ENCODE data around the gene MPP7. TPM values are rescaled to one million over a fixed set of nuclear protein-coding genes. Genes with fewer than 3 reads are reported as not detected.

Gene MPP7
- polyA plus RNA-seq, 1 experiment = 1.0 TPM

- CTCF ChIA-PET = interaction anchor here (0.7 kb wide), 1 partner anchor 45 kb away, joined by 3 read pairs; no protein-coding TSS in a partner anchor
- H3K27me3 ChIP-seq (ENCODE audit: control insufficient read depth, insufficient read depth, low read length) = peaks cover 8% of the 10 kb centered on the region
These were observed 2.8 kb downstream of the MPP7 start for GRCh38 chr10:28300027-28300426.

GRCh38 chr10:28298951-28299350 is 3.9 kb downstream of the MPP7 start:
- Histone ChIP-seq H3K4me3 (ENCODE audit: low read depth, low read length) (no peak overlapping the region), H3K36me3 (ENCODE audit: control insufficient read depth, insufficient read depth, low read length) (no peaks in the 10 kb centered on the region), H3K27me3 (ENCODE audit: control insufficient read depth, insufficient read depth, low read length) (peaks cover 5% of the 10 kb centered on the region)
- no peak for TF ChIP-seq CTCF (IDR thresholded peaks at IDR 0.05; ENCODE audit: insufficient read depth, low read depth, low read length)
- ChIA-PET CTCF (interaction anchor here (1.0 to 1.3 kb wide), 3 partner anchors 15 to 95 kb away, joined by 3 to 4 read pairs (median 3); no protein-coding TSS in a partner anchor), POLR2A (interaction anchor here (0.6 kb wide), 1 partner anchor 262 kb away, joined by 3 read pairs; no protein-coding TSS in a partner anchor)
- DNase-seq (ENCODE audit: low read depth) = no peak

More at GRCh38 chr10:28300027-28300426, 2.8 kb downstream of the MPP7 start:
- H3K36me3 ChIP-seq (ENCODE audit: control insufficient read depth, insufficient read depth, low read length) = no peaks in the 10 kb centered on the region
- no peak overlapping the region for H3K4me3 ChIP-seq (ENCODE audit: low read depth, low read length)
- no peak for DNase-seq (ENCODE audit: low read depth)
- no peak for TF ChIP-seq CTCF (IDR thresholded peaks at IDR 0.05; ENCODE audit: insufficient read depth, low read depth, low read length)
- POLR2A ChIA-PET = no interaction called here

- H3K27me3 ChIP-seq (ENCODE audit: control insufficient read depth, insufficient read depth, low read length) = 0 out of 2 replicates have a peak, but pooled peaks cover 4% of the 10 kb centered on the region
- H3K36me3 ChIP-seq (ENCODE audit: control insufficient read depth, insufficient read depth, low read length) = no peaks in the 10 kb centered on the region
- CTCF ChIA-PET = interaction anchor here (0.7 to 2.2 kb wide), 4 partner anchors 10 to 103 kb away, joined by 3 to 10 read pairs (median 4); no protein-coding TSS in a partner anchor
- no peak for TF ChIP-seq CTCF (IDR thresholded peaks at IDR 0.05; ENCODE audit: insufficient read depth, low read depth, low read length)
- DNase-seq (ENCODE audit: low read depth) = no peak
- H3K4me3 ChIP-seq (ENCODE audit: low read depth, low read length) = no peak overlapping the region
- POLR2A ChIA-PET = no interaction called here
These were observed 6.8 kb downstream of the MPP7 start for GRCh38 chr10:28296023-28296422.

GRCh38 chr10:28295336-28295735 is 7.5 kb downstream of the MPP7 start:
- H3K36me3 ChIP-seq (ENCODE audit: control insufficient read depth, insufficient read depth, low read length) = no peaks in the 10 kb centered on the region
- no peak for DNase-seq (ENCODE audit: low read depth)
- no peak overlapping the region for H3K4me3 ChIP-seq (ENCODE audit: low read depth, low read length)
- 0 out of 2 replicates have a peak, but pooled peaks cover 4% of the 10 kb centered on the region for H3K27me3 ChIP-seq (ENCODE audit: control insufficient read depth, insufficient read depth, low read length)
- POLR2A ChIA-PET = no interaction called here
- CTCF ChIA-PET = interaction anchor here (1.0 to 2.2 kb wide), 2 partner anchors 10 to 86 kb away, joined by 3 to 10 read pairs; no protein-coding TSS in a partner anchor
- no peak for TF ChIP-seq CTCF (IDR thresholded peaks at IDR 0.05; ENCODE audit: insufficient read depth, low read depth, low read length)

GRCh38 chr10:28294809-28295208 is 8.1 kb downstream of the MPP7 start:
- CTCF ChIA-PET = interaction anchor here (1.1 kb wide), 1 partner anchor 47 kb away, joined by 4 read pairs; no protein-coding TSS in a partner anchor
- TF ChIP-seq CTCF (IDR thresholded peaks at IDR 0.05; ENCODE audit: insufficient read depth, low read depth, low read length) = no peak

More at GRCh38 chr10:28294809-28295208, 8.1 kb downstream of the MPP7 start:
- DNase-seq (ENCODE audit: low read depth) = no peak
- H3K36me3 ChIP-seq (ENCODE audit: control insufficient read depth, insufficient read depth, low read length) = no peaks in the 10 kb centered on the region
- no peak overlapping the region for H3K4me3 ChIP-seq (ENCODE audit: low read depth, low read length)
- 0 out of 2 replicates have a peak, but pooled peaks cover 4% of the 10 kb centered on the region for H3K27me3 ChIP-seq (ENCODE audit: control insufficient read depth, insufficient read depth, low read length)
- POLR2A ChIA-PET = no interaction called here

Measured in BJ (cell line).